ENCODE results near the gene TENM4.

The TENM4 gene

DNA sequence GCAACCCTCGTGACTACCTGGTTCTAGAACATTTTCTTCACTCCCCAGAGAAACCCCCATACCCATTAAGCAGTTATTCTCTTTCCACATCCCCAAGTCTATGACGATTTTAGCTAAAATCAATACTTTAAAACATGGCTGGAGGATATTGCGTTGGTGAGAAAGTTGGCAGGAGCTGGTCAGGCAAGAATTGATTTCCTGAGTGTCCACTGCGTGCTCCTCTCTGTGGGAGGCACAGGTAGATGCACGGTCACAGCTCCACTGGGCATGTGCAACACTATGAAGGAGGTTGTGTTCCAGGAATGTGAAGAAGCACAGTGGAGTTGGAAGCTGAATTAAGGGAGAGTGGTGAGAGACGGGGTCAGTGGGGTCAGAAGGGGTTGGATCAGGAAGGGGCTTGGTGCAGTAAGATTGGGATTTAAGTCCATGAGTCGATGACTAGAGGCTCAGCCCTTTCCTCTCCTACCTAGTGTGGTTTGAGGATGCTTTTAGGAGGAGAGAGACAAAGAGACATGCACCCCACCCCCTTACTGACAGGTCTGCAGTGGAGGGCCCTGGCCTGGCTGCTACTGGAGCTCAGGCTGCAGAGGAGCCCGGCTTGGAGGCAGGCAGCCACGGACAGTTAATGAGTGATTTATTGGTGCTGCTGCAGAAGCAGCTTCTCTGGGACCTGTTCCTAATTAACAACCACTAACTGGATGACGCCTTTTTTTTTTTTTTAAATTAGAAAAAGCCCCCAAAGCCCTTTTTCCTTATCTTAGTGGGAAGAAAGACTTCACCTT is 395.6 kb downstream of the TENM4 start:
- DNase-seq: no peak

GRCh38 chr11:79044201-79044600 is 396.6 kb downstream of the TENM4 start:
- DNase-seq: no peak

- no peak for DNase-seq
Measured at GRCh38 chr11:79043726-79044125, 397.1 kb downstream of the TENM4 start.

- no peak for DNase-seq
Measured at GRCh38 chr11:79042824-79043223, 398.0 kb downstream of the TENM4 start.

DNA sequence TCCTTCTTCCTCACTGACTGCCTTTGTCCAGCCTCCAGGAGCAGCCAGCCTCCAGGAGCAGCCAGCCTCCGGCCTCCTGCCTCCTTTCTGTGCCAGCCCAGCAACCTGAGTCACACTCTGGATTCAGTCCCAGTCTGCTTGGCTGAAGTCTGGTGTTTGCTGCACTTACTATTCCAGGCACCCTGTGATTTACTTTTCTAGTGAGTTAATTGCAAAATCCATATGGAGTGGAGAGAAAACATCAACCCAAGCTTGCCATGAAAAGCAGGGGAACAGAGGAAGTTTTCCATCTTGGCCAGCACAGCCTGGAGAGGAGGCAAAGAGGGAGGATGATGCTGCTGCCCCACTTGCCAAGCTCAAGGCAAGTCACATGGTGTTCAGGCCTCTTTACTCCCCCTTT is 400.5 kb downstream of the TENM4 start:
- DNase-seq: no peak

DNA sequence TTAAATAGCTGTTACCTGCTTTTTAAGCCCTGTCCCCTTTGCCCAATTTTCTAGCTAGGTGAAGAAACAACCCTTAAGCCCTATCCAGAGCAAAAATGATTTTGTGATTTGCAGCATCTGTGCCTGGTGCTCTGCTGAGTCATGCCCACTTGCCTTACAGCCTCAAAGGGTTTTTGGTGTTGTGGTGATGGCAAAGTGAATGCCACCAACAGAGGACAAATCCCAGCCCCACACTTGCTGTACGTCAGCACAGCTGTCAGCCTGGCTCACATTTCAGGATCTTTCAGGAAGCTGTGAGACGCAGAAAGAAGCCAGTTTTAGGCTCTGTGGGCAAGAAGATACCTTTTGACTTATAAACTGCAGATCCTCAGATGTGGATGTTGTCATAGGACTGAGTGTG is 401.7 kb downstream of the TENM4 start:
- no peak for DNase-seq

- no peak for DNase-seq
Measured at GRCh38 chr11:79035881-79036280, 404.9 kb downstream of the TENM4 start.

DNA sequence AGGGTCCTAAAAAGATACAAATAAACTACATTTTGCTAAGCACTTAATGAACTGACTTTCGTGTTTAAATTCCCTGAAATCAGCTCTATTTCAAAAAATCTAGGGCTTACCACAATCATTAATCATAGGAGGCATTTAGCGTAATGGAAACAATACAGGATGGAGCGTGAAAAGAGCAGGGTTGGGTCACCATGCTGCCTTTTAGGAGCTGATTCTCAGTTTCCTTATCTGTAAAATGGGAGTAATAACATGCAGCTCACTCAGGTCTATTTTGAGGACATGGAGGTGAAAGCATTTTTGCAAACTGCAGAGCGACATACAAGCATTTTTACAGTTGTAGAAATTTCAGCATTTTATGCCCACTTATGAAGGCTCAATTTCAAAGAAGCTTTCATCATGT is 407.0 kb downstream of the TENM4 start:
- no peak for DNase-seq

- no peak for DNase-seq
Measured at GRCh38 chr11:79030448-79030847, 410.4 kb downstream of the TENM4 start.

GRCh38 chr11:79028225-79028624 is 412.6 kb downstream of the TENM4 start:
- no peak for DNase-seq

DNA sequence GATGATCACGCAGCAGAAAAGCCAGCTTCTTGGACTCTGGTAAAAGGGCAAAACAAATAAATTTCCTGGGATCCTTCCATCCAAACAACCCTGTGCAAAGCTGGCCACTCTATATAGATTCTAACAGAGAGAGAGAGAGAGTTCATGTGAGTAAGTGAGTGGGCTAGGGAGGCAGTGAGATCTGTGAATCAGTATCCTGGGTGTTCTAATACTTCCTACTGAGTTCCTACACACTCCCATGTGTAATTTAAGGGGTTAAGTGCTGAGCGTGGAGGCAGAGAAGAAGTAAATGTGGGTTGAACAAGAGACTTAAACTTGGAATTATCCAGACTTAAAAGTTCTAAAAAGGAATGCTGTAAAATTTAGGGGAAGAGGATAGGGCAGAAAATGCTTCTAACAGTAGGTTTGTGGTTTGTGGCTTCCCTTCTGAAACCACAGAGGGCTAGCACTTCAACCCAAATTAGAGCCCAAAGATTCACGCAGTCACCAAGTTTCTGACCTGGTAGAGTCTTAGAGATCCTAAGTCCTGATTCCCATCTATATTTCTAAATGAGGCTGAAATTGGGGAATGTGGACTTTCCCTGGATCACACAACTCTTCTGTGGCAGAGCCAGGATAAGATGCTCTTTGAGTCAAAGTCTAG is 413.9 kb downstream of the TENM4 start:
- DNase-seq: no peak

- DNase-seq: no peak
Measured at GRCh38 chr11:79025622-79026021, 415.2 kb downstream of the TENM4 start.

DNA sequence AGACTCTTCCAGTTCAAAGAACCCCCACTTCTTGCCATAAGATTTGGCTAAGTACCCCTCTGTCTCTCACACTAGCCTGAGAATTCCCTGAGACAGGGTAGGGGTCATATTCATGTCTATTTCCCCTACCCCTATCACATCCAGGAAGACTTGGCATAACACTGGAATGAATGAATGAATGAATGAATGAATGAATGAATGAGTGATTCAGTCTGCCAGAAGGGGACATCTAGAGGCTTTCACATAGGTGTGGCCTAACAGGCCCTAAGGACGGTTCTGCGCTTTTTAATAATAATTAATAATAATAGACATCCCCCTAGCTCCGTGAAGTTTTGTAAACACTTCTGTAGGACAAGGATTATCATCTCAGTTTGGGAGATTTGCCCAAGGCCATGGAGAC is 415.7 kb downstream of the TENM4 start:
- no peak for DNase-seq

GRCh38 chr11:79022265-79022664 is 418.6 kb downstream of the TENM4 start:
- DNase-seq: no peak

DNA sequence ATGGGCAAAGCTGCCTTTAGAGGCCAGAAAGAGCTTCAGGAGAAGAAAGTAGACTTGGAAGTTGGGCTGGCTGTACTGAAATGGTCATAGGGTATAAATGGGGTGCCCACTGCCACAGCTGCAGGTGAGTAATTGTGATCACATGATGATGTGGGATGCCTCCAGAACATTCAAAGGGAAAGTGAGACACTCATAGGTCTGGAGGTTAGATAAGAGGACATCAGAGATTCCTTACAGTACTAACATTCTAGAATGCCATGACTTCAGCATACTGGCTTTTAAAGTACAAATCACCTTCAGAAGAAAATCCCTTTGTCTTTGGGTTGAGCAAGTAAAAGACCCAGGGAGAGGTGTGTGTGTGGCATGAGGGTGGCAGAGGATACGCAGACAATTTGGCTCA is 419.2 kb downstream of the TENM4 start:
- no peak for DNase-seq

GRCh38 chr11:79019975-79020374 is 420.9 kb downstream of the TENM4 start:
- no peak for DNase-seq

GRCh38 chr11:79019277-79019676 is 421.6 kb downstream of the TENM4 start:
- no peak for DNase-seq

GRCh38 chr11:79018371-79018849 is 422.4 kb downstream of the TENM4 start:
- no peak for DNase-seq

- DNase-seq: no peak
Measured at GRCh38 chr11:79017811-79018210, 423.0 kb downstream of the TENM4 start.

- no peak for DNase-seq
Measured at GRCh38 chr11:79013509-79013908, 427.3 kb downstream of the TENM4 start.

DNA sequence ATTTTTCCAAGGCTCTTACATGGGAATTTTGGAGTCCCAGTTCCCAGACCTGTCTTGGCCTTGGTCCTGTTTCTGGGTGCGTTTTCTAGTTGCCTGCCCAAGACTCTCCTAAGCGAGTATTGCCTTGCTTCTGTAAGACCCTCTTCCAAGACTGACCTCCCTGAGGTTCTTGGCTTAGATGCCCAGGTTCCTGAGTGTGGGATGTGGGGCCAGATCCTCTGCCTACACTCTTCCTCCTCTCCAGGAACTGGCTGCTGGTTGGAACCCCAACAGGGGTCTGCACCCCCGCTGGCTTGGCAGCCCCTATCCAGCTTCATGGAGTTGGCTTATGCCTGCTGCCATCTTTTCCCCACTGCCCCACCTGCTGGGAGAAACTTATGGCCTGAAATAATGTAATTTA is 429.5 kb downstream of the TENM4 start:
- no peak for DNase-seq

GRCh38 chr11:79007771-79008402 is 432.9 kb downstream of the TENM4 start:
- DNase-seq: no peak

DNA sequence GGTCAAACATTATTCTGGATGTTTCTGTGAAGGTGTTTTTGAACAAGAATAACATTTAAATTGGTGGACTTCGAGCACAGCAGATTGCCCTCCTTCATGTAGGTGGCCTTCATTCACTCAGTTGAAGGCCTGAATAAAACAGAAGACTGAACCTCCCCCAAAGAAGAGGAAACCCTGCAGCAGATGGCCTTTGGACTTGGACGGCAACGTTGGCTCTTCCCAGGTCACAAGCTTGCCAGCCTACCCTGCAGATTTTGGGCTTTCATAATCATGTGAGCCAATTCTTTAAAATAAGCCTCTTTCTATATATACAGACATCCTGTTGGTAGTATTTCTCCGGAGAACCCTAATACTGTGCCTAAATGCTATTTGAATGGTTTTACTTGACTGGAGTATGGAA is 434.0 kb downstream of the TENM4 start:
- no peak for DNase-seq

DNA sequence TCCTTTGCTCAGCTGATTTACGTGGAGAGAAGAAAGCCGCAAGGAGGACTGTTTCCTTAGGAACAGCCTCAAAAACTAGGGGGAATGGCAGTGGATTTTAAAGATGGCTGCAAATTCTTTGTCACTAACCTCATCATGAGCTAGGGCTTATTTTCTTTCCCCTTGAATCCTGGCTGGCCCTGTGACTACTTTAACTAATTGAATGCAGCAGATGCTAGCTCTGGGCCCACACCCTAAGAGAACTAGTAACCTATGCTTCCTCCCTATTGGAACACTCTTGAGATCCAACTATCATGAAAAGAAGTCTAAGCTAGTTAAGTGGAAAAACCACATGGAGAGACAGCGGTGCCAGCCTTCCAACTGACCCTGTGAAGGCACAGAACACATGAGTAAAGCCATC is 444.8 kb downstream of the TENM4 start:
- DNase-seq: no peak
